WI38 (cell line): ENCODE data around the gene IGFL1.
"Not testable (repeated sequence)": the region's sequence is repeated elsewhere in the genome, so short reads cannot be mapped to it uniquely, and the experiment has no call there.

ENCODE experiments used
- H3K4me3 ChIP-seq: 2 replicates; pipeline ENCODE4 v1.5.1; 2011; ENCODE audit warnings: low read depth, mild to moderate bottlenecking, control low read depth, low read length
- TF ChIP-seq, protein P1 (sequence below): IDR thresholded peaks from 2 replicates; pipeline ENCODE4 v1.5.1; 2012; ENCODE audit warnings: low read depth, mild to moderate bottlenecking, control low read depth, low read length

Gene IGFL1

DNA sequence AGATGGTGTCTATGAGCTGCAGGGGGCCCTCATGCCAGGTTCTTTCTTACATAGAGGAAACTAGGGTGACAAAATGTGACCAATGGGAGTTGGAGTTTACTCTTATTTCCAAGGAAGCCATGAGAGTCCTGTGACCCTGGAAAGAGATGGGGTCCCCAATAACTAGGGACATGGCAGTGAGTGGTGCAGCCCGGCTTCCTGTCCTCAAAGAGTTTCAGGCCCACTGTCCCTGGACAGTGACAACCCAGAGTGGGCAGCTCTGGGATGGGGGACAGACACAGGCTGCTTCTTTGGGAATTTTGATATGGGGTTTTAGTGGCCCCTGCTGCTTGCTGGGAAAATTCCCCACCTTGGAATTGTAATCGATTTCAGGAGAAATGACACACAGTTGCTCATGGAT is 8.4 kb upstream of the IGFL1 start:
- no peak overlapping the region for H3K4me3 ChIP-seq
- TF ChIP-seq, protein P1, sequence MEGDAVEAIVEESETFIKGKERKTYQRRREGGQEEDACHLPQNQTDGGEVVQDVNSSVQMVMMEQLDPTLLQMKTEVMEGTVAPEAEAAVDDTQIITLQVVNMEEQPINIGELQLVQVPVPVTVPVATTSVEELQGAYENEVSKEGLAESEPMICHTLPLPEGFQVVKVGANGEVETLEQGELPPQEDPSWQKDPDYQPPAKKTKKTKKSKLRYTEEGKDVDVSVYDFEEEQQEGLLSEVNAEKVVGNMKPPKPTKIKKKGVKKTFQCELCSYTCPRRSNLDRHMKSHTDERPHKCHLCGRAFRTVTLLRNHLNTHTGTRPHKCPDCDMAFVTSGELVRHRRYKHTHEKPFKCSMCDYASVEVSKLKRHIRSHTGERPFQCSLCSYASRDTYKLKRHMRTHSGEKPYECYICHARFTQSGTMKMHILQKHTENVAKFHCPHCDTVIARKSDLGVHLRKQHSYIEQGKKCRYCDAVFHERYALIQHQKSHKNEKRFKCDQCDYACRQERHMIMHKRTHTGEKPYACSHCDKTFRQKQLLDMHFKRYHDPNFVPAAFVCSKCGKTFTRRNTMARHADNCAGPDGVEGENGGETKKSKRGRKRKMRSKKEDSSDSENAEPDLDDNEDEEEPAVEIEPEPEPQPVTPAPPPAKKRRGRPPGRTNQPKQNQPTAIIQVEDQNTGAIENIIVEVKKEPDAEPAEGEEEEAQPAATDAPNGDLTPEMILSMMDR = no peak

DNA sequence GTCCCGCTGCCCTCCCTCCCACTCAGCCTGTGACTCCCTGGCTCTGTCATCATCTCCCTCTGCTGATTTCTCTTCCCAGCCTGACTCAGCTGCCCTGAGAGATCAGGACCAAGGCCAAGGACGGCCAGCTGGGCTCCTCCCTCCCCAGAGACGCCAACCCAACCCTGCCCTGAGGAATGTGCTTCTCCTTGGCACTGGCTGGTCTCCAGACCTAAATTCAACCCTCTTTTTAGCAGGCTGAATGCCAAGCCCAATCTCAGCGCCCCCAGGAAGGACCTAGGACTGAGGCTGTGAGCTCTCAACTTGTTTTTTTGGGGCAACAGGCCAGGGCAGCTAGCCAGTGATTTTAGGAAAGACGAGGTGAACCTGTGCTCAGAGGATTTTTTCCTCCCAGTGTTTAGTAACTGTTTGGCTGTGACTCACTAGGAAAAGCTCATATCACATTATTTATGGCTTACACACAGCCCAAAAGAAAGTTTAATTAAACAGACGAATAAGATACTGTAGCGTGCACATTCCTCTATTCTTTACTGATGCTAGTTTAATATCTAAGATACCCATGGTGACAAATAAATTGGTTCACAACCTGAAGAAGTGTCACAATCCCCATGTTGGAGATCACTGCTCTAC is 7.4 kb upstream of the IGFL1 start:
- TF ChIP-seq, protein P1 = no peak
- no peak overlapping the region for H3K4me3 ChIP-seq

DNA sequence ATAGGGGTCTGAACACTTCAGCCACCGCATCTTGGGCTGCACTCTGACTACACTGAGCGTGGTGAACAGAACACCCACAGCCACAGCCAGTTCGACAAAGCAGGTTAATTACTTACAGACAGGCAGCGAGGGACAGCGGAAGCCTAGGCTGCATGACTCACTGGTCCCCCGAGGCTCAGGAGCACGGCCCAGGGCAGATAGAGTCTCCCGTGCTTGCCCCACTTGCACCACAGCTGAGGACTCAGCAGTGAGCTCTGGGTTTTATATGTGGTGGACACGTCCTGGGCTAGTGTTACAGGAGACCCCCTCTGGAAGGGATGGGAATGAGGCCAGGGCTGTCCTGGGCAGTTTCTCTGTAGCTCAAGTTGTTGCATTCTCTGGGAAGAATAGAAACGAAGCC is 5.8 kb upstream of the IGFL1 start:
- not testable (repeated sequence) for H3K4me3 ChIP-seq

DNA sequence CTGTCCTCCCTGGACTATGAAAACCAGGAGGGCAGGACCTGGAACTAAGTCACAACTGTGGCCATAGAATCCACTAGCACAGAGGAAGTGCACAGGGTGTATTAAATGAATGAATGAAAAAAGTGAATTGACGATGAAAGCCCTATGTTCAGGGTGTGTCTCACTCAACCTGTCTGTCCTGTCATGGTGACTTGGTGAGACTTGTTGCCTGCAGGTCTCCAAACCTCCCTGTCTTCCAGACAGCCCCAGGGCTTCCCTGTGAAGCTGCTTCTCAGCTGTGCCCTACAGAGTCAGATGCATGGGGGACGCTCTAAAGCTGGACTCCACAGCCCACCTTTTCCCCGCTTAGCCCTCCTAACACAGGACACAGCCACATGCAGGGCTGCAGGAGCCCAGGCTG is 4.8 kb upstream of the IGFL1 start:
- no peak overlapping the region for H3K4me3 ChIP-seq
- TF ChIP-seq, protein P1 = no peak

DNA sequence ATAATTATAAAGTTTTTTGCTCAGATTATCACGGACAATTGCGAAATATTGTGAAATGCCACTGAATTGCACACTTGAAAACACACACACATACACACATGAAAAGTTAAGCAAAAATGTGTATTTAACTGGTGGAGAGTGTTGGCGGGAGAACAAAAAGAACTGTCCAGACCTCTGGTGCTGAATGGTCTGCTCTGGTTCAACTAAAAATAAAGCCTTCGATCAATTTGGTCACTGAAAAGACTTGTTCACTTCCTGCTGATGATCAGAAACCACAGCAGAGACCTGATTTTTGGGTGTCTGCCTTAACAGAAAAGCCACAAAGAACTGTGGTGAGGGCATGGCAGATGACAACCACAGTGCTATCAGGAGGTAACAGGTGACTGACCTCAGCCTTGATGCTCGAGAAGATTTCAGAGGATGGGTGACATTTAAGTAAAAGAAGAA is 4.0 kb upstream of the IGFL1 start:
- TF ChIP-seq, protein P1 = no peak
- H3K4me3 ChIP-seq = no peak overlapping the region

DNA sequence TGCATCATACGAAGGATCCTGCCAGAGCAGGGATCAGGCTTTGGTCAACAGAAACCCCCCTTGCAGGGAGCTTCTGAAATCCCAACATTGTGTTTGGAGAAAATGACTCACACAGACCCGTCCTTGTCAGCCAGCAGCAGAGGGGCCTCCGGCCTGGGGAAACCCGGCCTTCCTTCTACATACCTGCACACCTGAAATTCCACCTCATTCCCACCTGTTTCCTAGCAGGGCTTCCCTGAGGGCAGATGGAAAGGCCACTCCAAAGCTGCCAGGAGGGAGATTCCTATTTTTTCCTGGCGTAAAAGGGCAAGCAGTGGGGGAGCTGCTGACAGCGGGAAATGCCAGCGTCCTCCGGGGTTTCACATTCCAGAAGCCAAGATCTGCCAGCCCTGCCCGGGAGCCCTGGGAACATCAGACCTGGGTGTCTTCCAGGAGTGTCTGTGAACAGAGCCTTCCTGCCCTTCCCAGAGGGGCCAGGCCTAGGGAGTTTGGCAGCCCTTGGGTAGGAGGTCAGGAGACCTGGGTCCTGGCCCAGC is 3.0 kb upstream of the IGFL1 start:
- no peak overlapping the region for H3K4me3 ChIP-seq
- TF ChIP-seq, protein P1 = no peak

DNA sequence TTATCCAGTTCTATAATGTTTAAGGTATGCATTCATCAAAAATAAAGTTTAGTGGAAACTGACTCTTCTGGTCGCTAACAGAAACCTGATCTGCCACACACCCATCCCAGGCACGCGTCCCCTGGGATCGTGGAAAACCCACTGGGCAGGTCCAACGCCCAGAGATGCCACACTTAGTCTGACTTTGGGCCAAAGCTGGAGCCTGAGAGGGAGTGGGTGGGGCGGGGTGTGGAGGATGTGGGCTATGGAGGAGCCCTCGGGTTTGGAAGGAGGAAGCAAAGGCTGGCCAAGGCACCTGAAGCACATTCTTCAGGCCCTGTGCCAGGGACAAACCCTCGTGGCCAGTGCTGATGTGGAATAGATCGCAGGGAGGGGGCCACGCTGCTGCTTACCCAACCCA is 2.5 kb downstream of the IGFL1 start:
- TF ChIP-seq, protein P1 = no peak
- H3K4me3 ChIP-seq = no peak overlapping the region

DNA sequence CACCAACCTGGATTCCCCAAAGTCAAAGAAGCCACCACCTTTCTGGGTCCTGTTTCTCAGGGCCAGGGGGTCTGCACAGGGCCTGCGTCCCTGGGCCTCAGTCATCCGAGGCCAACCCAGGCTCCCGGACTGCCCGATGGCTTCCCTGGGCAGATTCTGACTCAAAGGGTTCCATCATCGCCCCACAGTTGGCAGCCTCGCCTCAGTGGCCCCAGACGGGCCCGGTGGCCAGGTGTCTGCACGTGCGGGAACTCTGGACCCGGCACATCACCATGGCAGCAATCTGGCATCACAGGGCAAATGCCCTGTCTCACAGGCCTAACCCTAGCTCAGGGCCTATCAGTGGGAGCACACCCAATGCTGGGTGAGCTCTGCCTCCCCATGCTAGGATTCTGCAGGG is 2.9 kb downstream of the IGFL1 start:
- TF ChIP-seq, protein P1 = no peak
- no peak overlapping the region for H3K4me3 ChIP-seq
